GM12891 (cell line): ENCODE data around the gene CNBP.

ENCODE experiments used
- POLR2A ChIP-seq: IDR thresholded peaks from 2 replicates; pipeline ENCODE4 v1.6.1; 2011; ENCODE audit warnings: low read depth, low read length, control low read depth
- POLR2AphosphoS5 ChIP-seq: IDR thresholded peaks from 2 replicates; pipeline ENCODE4 v1.6.1; 2011; ENCODE audit warnings: low read depth, low read length, control low read depth

DNA sequence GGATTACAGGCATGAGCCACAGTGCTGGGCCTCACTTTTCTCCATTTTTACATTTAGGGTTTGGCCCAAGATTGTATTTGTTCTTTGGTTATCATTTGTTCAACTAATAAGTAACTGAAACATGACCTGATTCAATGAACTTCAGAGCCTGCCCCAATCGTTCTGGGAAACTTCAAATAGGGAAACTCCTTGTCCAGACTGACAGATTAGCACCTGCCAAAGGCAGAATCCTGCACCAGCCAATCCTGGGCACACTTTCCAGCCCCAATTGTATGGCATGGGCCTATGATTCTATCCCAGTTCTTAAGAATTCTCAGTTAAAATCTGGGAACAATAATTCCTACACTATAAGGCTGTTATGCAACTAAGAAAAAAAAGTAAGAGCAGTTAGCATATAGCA, 43.8 kb downstream of the CNBP start:
- no peak for TF ChIP-seq POLR2A
- no peak for TF ChIP-seq POLR2AphosphoS5
